ENCODE measurements around the gene NTRK3. TPM values are rescaled to one million over a fixed set of nuclear protein-coding genes. Genes with fewer than 3 reads are reported as not detected.

Gene NTRK3
- total RNA-seq, 4 donors from 2014 or later = 5.3 to 11.7 (median 6.3) TPM

GRCh38 chr15:88282614-88283013 is 26.1 kb upstream of the NTRK3 start:
- Histone ChIP-seq H3K36me3 (no peaks in the 10 kb centered on the region), H3K27ac (no peak overlapping the region), H3K27me3 (peaks cover 67% of the 10 kb centered on the region), H3K4me1 (no peaks in the 10 kb centered on the region), H3K4me3 (no peak overlapping the region), H3K9me3 (no peaks in the 10 kb centered on the region)
- TF ChIP-seq EP300 (IDR thresholded peaks at IDR 0.05) (no peak), POLR2AphosphoS5 (IDR thresholded peaks at IDR 0.05) (no peak), POLR2A (IDR thresholded peaks at IDR 0.05) (no peak), CTCF (IDR thresholded peaks at IDR 0.05) (no peak)
- no peak for DNase-seq (ENCODE audit: low spot score in 2 of 2)
- 37% methylated on average over 5 of the region's 5 CpGs for WGBS

- no peak for DNase-seq (ENCODE audit: low spot score in 2 of 2)
- no peak overlapping the region for H3K27ac ChIP-seq
- peaks cover 34% of the 10 kb centered on the region for H3K27me3 ChIP-seq
- H3K9me3 ChIP-seq = no peaks in the 10 kb centered on the region
- H3K4me3 ChIP-seq = no peak overlapping the region
- WGBS = 66% methylated on average over 16 of the region's 16 CpGs
- H3K4me1 ChIP-seq = no peaks in the 10 kb centered on the region
- TF ChIP-seq POLR2AphosphoS5 (IDR thresholded peaks at IDR 0.05) = no peak
- TF ChIP-seq EP300 (IDR thresholded peaks at IDR 0.05) = no peak
- TF ChIP-seq CTCF (IDR thresholded peaks at IDR 0.05) = no peak
- TF ChIP-seq POLR2A (IDR thresholded peaks at IDR 0.05) = no peak
- no peaks in the 10 kb centered on the region for H3K36me3 ChIP-seq
Observed at GRCh38 chr15:88276821-88277410, 20.4 kb upstream of the NTRK3 start.

- Histone ChIP-seq H3K36me3 (no peaks in the 10 kb centered on the region), H3K9me3 (no peaks in the 10 kb centered on the region), H3K27me3 (peaks cover 31% of the 10 kb centered on the region), H3K4me3 (no peak overlapping the region), H3K27ac (no peak overlapping the region), H3K4me1 (no peaks in the 10 kb centered on the region)
- 66% methylated on average over 9 of the region's 10 CpGs for WGBS
- no peak for DNase-seq (ENCODE audit: low spot score in 2 of 2)
- TF ChIP-seq POLR2A (IDR thresholded peaks at IDR 0.05) = no peak
- TF ChIP-seq CTCF (IDR thresholded peaks at IDR 0.05) = no peak
- TF ChIP-seq POLR2AphosphoS5 (IDR thresholded peaks at IDR 0.05) = no peak
- no peak for TF ChIP-seq EP300 (IDR thresholded peaks at IDR 0.05)
Observed at GRCh38 chr15:88275804-88276203, 19.3 kb upstream of the NTRK3 start.

- H3K36me3 ChIP-seq = no peaks in the 10 kb centered on the region
- no peaks in the 10 kb centered on the region for H3K4me1 ChIP-seq
- H3K27me3 ChIP-seq = peaks cover 25% of the 10 kb centered on the region
- no peak for DNase-seq (ENCODE audit: low spot score in 2 of 2)
- TF ChIP-seq POLR2A (IDR thresholded peaks at IDR 0.05) = no peak
- TF ChIP-seq POLR2AphosphoS5 (IDR thresholded peaks at IDR 0.05) = no peak
- TF ChIP-seq EP300 (IDR thresholded peaks at IDR 0.05) = no peak
- peak; percentile 50 to 81 for TF ChIP-seq CTCF (IDR thresholded peaks at IDR 0.05)
- H3K27ac ChIP-seq = no peak overlapping the region
- 37% methylated on average over 9 of the region's 11 CpGs for WGBS
- no peaks in the 10 kb centered on the region for H3K9me3 ChIP-seq
- no peak overlapping the region for H3K4me3 ChIP-seq
Observed at GRCh38 chr15:88274553-88275460, 18.3 kb upstream of the NTRK3 start.

- H3K9me3 ChIP-seq = no peaks in the 10 kb centered on the region
- TF ChIP-seq POLR2AphosphoS5 (IDR thresholded peaks at IDR 0.05) = no peak
- TF ChIP-seq POLR2A (IDR thresholded peaks at IDR 0.05) = no peak
- TF ChIP-seq CTCF (IDR thresholded peaks at IDR 0.05) = no peak
- no peak for TF ChIP-seq EP300 (IDR thresholded peaks at IDR 0.05)
- H3K4me1 ChIP-seq = no peaks in the 10 kb centered on the region
- no peaks in the 10 kb centered on the region for H3K36me3 ChIP-seq
- no peak overlapping the region for H3K27ac ChIP-seq
- peaks cover 18% of the 10 kb centered on the region for H3K27me3 ChIP-seq
- H3K4me3 ChIP-seq = no peak overlapping the region
- WGBS = 95% methylated on average over 2 of the region's 2 CpGs
- no peak for DNase-seq (ENCODE audit: low spot score in 2 of 2)
Observed at GRCh38 chr15:88272421-88272820, 15.9 kb upstream of the NTRK3 start.

Measured in suprapubic skin (tissue), 4 donors.